Measurements from ENCODE around the gene GARIN3. TPM values are rescaled to one million over a fixed set of nuclear protein-coding genes. Genes with fewer than 3 reads are reported as not detected.

Gene GARIN3
- total RNA-seq, 4 donors from 2014 or later: not detected

GRCh38 chr5:157160001-157160400, 6.1 kb downstream of the GARIN3 start:
- 85 to 88% methylated on average over 4 of the region's 4 CpGs for WGBS, 2 donors
- no peaks in the 10 kb centered on the region for H3K27me3 ChIP-seq
- H3K9me3 ChIP-seq: no peaks in the 10 kb centered on the region
- H3K4me3 ChIP-seq (replicated peaks in 1 of 3): no peak overlapping the region
- H3K36me3 ChIP-seq: no peaks in the 10 kb centered on the region
- H3K4me1 ChIP-seq: no peaks in the 10 kb centered on the region
- TF ChIP-seq POLR2A (IDR thresholded peaks at IDR 0.05) (no peak), CTCF (IDR thresholded peaks at IDR 0.05) (no peak)
- intact Hi-C loops (cut with DNase I): no loop called here
- no peak overlapping the region for H3K27ac ChIP-seq
- no peak for DNase-seq

GRCh38 chr5:157159209-157159751, 6.8 kb downstream of the GARIN3 start:
- Histone ChIP-seq H3K27me3 (no peaks in the 10 kb centered on the region), H3K36me3 (no peaks in the 10 kb centered on the region), H3K9me3 (no peaks in the 10 kb centered on the region), H3K4me3 (replicated peaks in 1 of 3) (no peak overlapping the region), H3K27ac (no peak overlapping the region), H3K4me1 (no peaks in the 10 kb centered on the region)
- 85 to 89% methylated on average over 6 of the region's 6 CpGs for WGBS, 2 donors
- DNase-seq: no peak
- TF ChIP-seq CTCF (IDR thresholded peaks at IDR 0.05) (no peak), POLR2A (IDR thresholded peaks at IDR 0.05) (no peak)
- intact Hi-C loops (cut with DNase I): no loop called here

- no peaks in the 10 kb centered on the region for H3K36me3 ChIP-seq
- no peaks in the 10 kb centered on the region for H3K9me3 ChIP-seq
- TF ChIP-seq POLR2A (IDR thresholded peaks at IDR 0.05) (no peak), CTCF (IDR thresholded peaks at IDR 0.05) (no peak)
- H3K27me3 ChIP-seq: no peaks in the 10 kb centered on the region
- no peaks in the 10 kb centered on the region for H3K4me1 ChIP-seq
- intact Hi-C loops (cut with DNase I): no loop called here
- H3K27ac ChIP-seq: no peak overlapping the region
- no peak overlapping the region for H3K4me3 ChIP-seq (replicated peaks in 1 of 3)
- no peak for DNase-seq
- WGBS, 2 donors: 44 to 87% methylated on average over 1 of the region's 1 CpG
Observed at GRCh38 chr5:157157293-157157891, 8.7 kb downstream of the GARIN3 start.

- Histone ChIP-seq H3K27me3 (no peaks in the 10 kb centered on the region), H3K4me3 (replicated peaks in 1 of 3) (no peak overlapping the region), H3K36me3 (no peaks in the 10 kb centered on the region), H3K4me1 (no peaks in the 10 kb centered on the region), H3K27ac (no peak overlapping the region), H3K9me3 (no peaks in the 10 kb centered on the region)
- no peak for DNase-seq
- TF ChIP-seq CTCF (IDR thresholded peaks at IDR 0.05) (no peak), POLR2A (IDR thresholded peaks at IDR 0.05) (no peak)
- intact Hi-C loops (cut with DNase I): no loop called here
- 88 to 89% methylated on average over 3 of the region's 3 CpGs for WGBS, 2 donors
Observed at GRCh38 chr5:157155297-157155696, 10.8 kb downstream of the GARIN3 start.

GRCh38 chr5:157150995-157151394, 15.1 kb downstream of the GARIN3 start:
- H3K4me3 ChIP-seq (replicated peaks in 1 of 3): no peak overlapping the region
- no peaks in the 10 kb centered on the region for H3K36me3 ChIP-seq
- WGBS, 2 donors: 92 to 95% methylated on average over 3 of the region's 3 CpGs
- no peaks in the 10 kb centered on the region for H3K4me1 ChIP-seq
- H3K27ac ChIP-seq: no peak overlapping the region
- no peaks in the 10 kb centered on the region for H3K9me3 ChIP-seq
- no peaks in the 10 kb centered on the region for H3K27me3 ChIP-seq
- TF ChIP-seq POLR2A (IDR thresholded peaks at IDR 0.05) (no peak), CTCF (IDR thresholded peaks at IDR 0.05) (no peak)
- DNase-seq: no peak
- intact Hi-C loops (cut with DNase I): no loop called here
